Measurements from ENCODE around the gene NYNRIN.

The NYNRIN gene

GRCh38 chr14:24363401-24363800 lies 35.4 kb upstream of the NYNRIN start:
- no peak overlapping the region for H3K4me3 ChIP-seq (ENCODE audit: low read depth, low read length, poor library complexity, severe bottlenecking)
- H3K27ac ChIP-seq (ENCODE audit: low read depth, low read length, poor library complexity, severe bottlenecking) = no peak overlapping the region
- no peaks in the 10 kb centered on the region for H3K36me3 ChIP-seq (ENCODE audit: insufficient read depth, low read length)
- no peaks in the 10 kb centered on the region for H3K27me3 ChIP-seq (ENCODE audit: insufficient read depth, low read length)
- H3K4me2 ChIP-seq (ENCODE audit: low read length) = no peak overlapping the region
- no peaks in the 10 kb centered on the region for H3F3A ChIP-seq (ENCODE audit: insufficient read depth, low read length)
- no peaks in the 10 kb centered on the region for H3K79me2 ChIP-seq (ENCODE audit: insufficient read depth, low read length)
- H2AFZ ChIP-seq (ENCODE audit: low read length) = no peak overlapping the region
- no peaks in the 10 kb centered on the region for H4K20me1 ChIP-seq (ENCODE audit: insufficient read depth, low read length)
- no peaks in the 10 kb centered on the region for H3K9me3 ChIP-seq (ENCODE audit: low read length)
- no peak for TF ChIP-seq CTCF (IDR thresholded peaks at IDR 0.05; ENCODE audit: low read length)
- no peak for TF ChIP-seq EZH2 (IDR thresholded peaks at IDR 0.05; ENCODE audit: borderline replicate concordance, low read length)
- peaks cover 24% of the 10 kb centered on the region for H3K4me1 ChIP-seq (ENCODE audit: insufficient read depth, low read length, severe bottlenecking)
- no peak overlapping the region for H3K9ac ChIP-seq (ENCODE audit: low read length)
- no peaks in the 10 kb centered on the region for H3K9me2 ChIP-seq (ENCODE audit: low read depth, low read length)

- no peaks in the 10 kb centered on the region for H3K9me2 ChIP-seq (ENCODE audit: low read depth, low read length)
- no peaks in the 10 kb centered on the region for H3F3A ChIP-seq (ENCODE audit: insufficient read depth, low read length)
- no peak overlapping the region for H3K4me3 ChIP-seq (ENCODE audit: low read depth, low read length, poor library complexity, severe bottlenecking)
- H3K27me3 ChIP-seq (ENCODE audit: insufficient read depth, low read length) = no peaks in the 10 kb centered on the region
- H3K9me3 ChIP-seq (ENCODE audit: low read length) = no peaks in the 10 kb centered on the region
- H3K27ac ChIP-seq (ENCODE audit: low read depth, low read length, poor library complexity, severe bottlenecking) = no peak overlapping the region
- no peak overlapping the region for H2AFZ ChIP-seq (ENCODE audit: low read length)
- no peaks in the 10 kb centered on the region for H4K20me1 ChIP-seq (ENCODE audit: insufficient read depth, low read length)
- H3K4me2 ChIP-seq (ENCODE audit: low read length) = no peak overlapping the region
- H3K79me2 ChIP-seq (ENCODE audit: insufficient read depth, low read length) = no peaks in the 10 kb centered on the region
- no peak for TF ChIP-seq EZH2 (IDR thresholded peaks at IDR 0.05; ENCODE audit: borderline replicate concordance, low read length)
- no peak for TF ChIP-seq CTCF (IDR thresholded peaks at IDR 0.05; ENCODE audit: low read length)
- no peak overlapping the region for H3K9ac ChIP-seq (ENCODE audit: low read length)
- peaks cover 38% of the 10 kb centered on the region for H3K4me1 ChIP-seq (ENCODE audit: insufficient read depth, low read length, severe bottlenecking)
- H3K36me3 ChIP-seq (ENCODE audit: insufficient read depth, low read length) = no peaks in the 10 kb centered on the region
Observed at GRCh38 chr14:24364841-24365240, 34.0 kb upstream of the NYNRIN start.

GRCh38 chr14:24365600-24366412 lies 33.0 kb upstream of the NYNRIN start:
- Histone ChIP-seq H3K9me3 (ENCODE audit: low read length) (no peaks in the 10 kb centered on the region), H4K20me1 (ENCODE audit: insufficient read depth, low read length) (no peaks in the 10 kb centered on the region), H3K79me2 (ENCODE audit: insufficient read depth, low read length) (no peaks in the 10 kb centered on the region), H2AFZ (ENCODE audit: low read length) (no peak overlapping the region), H3K4me2 (ENCODE audit: low read length) (peak overlapping the region; percentile 89), H3K27me3 (ENCODE audit: insufficient read depth, low read length) (no peaks in the 10 kb centered on the region), H3K36me3 (ENCODE audit: insufficient read depth, low read length) (no peaks in the 10 kb centered on the region), H3K9me2 (ENCODE audit: low read depth, low read length) (no peaks in the 10 kb centered on the region), H3K9ac (ENCODE audit: low read length) (peak overlapping the region; percentile 77), H3K4me1 (ENCODE audit: insufficient read depth, low read length, severe bottlenecking) (peaks cover 38% of the 10 kb centered on the region), H3K4me3 (ENCODE audit: low read depth, low read length, poor library complexity, severe bottlenecking) (peak overlapping the region; percentile 68), H3F3A (ENCODE audit: insufficient read depth, low read length) (no peaks in the 10 kb centered on the region), H3K27ac (ENCODE audit: low read depth, low read length, poor library complexity, severe bottlenecking) (peak overlapping the region; percentile 93)
- no peak for TF ChIP-seq EZH2 (IDR thresholded peaks at IDR 0.05; ENCODE audit: borderline replicate concordance, low read length)
- TF ChIP-seq CTCF (IDR thresholded peaks at IDR 0.05; ENCODE audit: low read length) = peak; percentile 99
